CD14-positive monocyte (primary cell): ENCODE results near the gene PRF1. TPM values are rescaled to one million over a fixed set of nuclear protein-coding genes. Genes with fewer than 3 reads are reported as not detected.

ENCODE experiments used
- DNase-seq, 3 donors: peaks; one replicate each; pipeline ENCODE4 v3.0.0-alpha.2; 2011 to 2022
- H2AFZ ChIP-seq: 2 replicates; pipeline ENCODE4 v1.6.0; 2012; ENCODE audit warnings: mild to moderate bottlenecking, low read depth, low read length, inconsistent platforms; ENCODE audit not compliant: insufficient read depth, poor library complexity, severe bottlenecking
- H3K27ac ChIP-seq, 2 donors: 1 replicate in 1 of 2; 2 replicates in 1 of 2; pipeline ENCODE4 v1.5.1; 2012 to 2013; ENCODE audit warnings: low read length in 2 of 2, control low read depth in 1 of 2, inconsistent platforms in 1 of 2, low read depth in 1 of 2, mild to moderate bottlenecking in 1 of 2
- H3K27me3 ChIP-seq, 2 donors: one replicate each; pipeline versions ENCODE4 v1.6.0 to v1.6.1; 2011 to 2013; ENCODE audit warnings: low read length in 2 of 2; ENCODE audit not compliant: control insufficient read depth in 2 of 2, insufficient read depth in 2 of 2
- H3K36me3 ChIP-seq, 2 donors: replicated peaks in 1 of 2; 1 replicate in 1 of 2; 2 replicates in 1 of 2; pipeline versions ENCODE4 v1.5.1 to v1.6.1; 2012 to 2013; ENCODE audit warnings: low read length in 2 of 2, control low read depth in 1 of 2, inconsistent platforms in 1 of 2, mild to moderate bottlenecking in 1 of 2; ENCODE audit not compliant: insufficient read depth in 2 of 2, control insufficient read depth in 1 of 2
- H3K4me1 ChIP-seq, 2 donors: 1 replicate in 1 of 2; 2 replicates in 1 of 2; pipeline versions ENCODE4 v1.5.1 to v1.6.1; 2012 to 2013; ENCODE audit warnings: low read length in 2 of 2, control low read depth in 1 of 2, inconsistent platforms in 1 of 2, mild to moderate bottlenecking in 1 of 2, moderate library complexity in 1 of 2; ENCODE audit not compliant: insufficient read depth in 2 of 2, control insufficient read depth in 1 of 2
- H3K4me2 ChIP-seq: replicated peaks from 2 replicates; pipeline ENCODE3; 2012; ENCODE audit warnings: low read length, moderate library complexity, mild to moderate bottlenecking; ENCODE audit not compliant: poor library complexity, severe bottlenecking; ENCODE audit errors: extremely low read depth
- H3K4me3 ChIP-seq, 3 experiments: fragments of 200-600 bp in 1 of 3; sonication (generic) in 1 of 3; replicated peaks in 1 of 3; 1 replicate in 2 of 3; 2 replicates in 1 of 3; pipeline ENCODE4 v1.5.1; 2011 to 2013; ENCODE audit warnings: low read length in 3 of 3, mild to moderate bottlenecking in 3 of 3, control low read depth in 2 of 3, low read depth in 2 of 3, inconsistent platforms in 1 of 3, moderate library complexity in 1 of 3
- H3K79me2 ChIP-seq: 2 replicates; pipeline ENCODE4 v1.6.0; 2012; ENCODE audit warnings: mild to moderate bottlenecking, control low read depth, inconsistent platforms, low read length, moderate library complexity; ENCODE audit not compliant: insufficient read depth
- H3K9ac ChIP-seq: 2 replicates; pipeline ENCODE4 v1.6.0; 2017; ENCODE audit warnings: low read length, mild to moderate bottlenecking; ENCODE audit not compliant: insufficient read depth, poor library complexity, severe bottlenecking
- H3K9me3 ChIP-seq, 2 donors: replicated peaks in 1 of 2; 1 replicate in 1 of 2; 2 replicates in 1 of 2; pipeline versions ENCODE4 v1.5.1 to v1.6.1; 2012 to 2013; ENCODE audit warnings: low read length in 2 of 2, control low read depth in 1 of 2; ENCODE audit not compliant: control insufficient read depth in 1 of 2, insufficient read depth in 1 of 2
- H4K20me1 ChIP-seq: 2 replicates; pipeline ENCODE4 v1.6.0; 2012; ENCODE audit warnings: mild to moderate bottlenecking, low read length, control low read depth, moderate library complexity; ENCODE audit not compliant: insufficient read depth
- H3K27ac Mint-ChIP-seq, 7 donors: one replicate each; pipeline ENCODE4 v1.8.0; 2020; ENCODE audit warnings: mild to moderate bottlenecking in 7 of 7, mixed read lengths in 7 of 7, moderate library complexity in 6 of 7, inconsistent platforms in 2 of 7
- H3K27me3 Mint-ChIP-seq, 3 donors: one replicate each; pipeline ENCODE4 v1.8.0; 2021 to 2022; ENCODE audit warnings: low read depth in 3 of 3, mild to moderate bottlenecking in 3 of 3, mixed read lengths in 3 of 3, moderate library complexity in 3 of 3, inconsistent platforms in 1 of 3
- H3K36me3 Mint-ChIP-seq, 2 donors: one replicate each; pipeline ENCODE4 v1.8.0; 2020; ENCODE audit warnings: mixed read lengths in 2 of 2, inconsistent platforms in 1 of 2, mild to moderate bottlenecking in 1 of 2
- H3K4me1 Mint-ChIP-seq: one replicate; pipeline ENCODE4 v1.8.0; 2020; ENCODE audit warnings: mild to moderate bottlenecking, mixed read lengths
- H3K4me3 Mint-ChIP-seq, 2 donors: one replicate each; pipeline ENCODE4 v1.8.0; 2020; ENCODE audit warnings: mild to moderate bottlenecking in 2 of 2, mixed read lengths in 2 of 2, moderate library complexity in 1 of 2
- H3K9me3 Mint-ChIP-seq, 7 donors: one replicate each; pipeline ENCODE4 v1.8.0; 2020 to 2022; ENCODE audit warnings: mixed read lengths in 7 of 7, mild to moderate bottlenecking in 6 of 7, moderate library complexity in 6 of 7, inconsistent platforms in 2 of 7
- CTCF ChIP-seq: fragments of 200-600 bp; IDR thresholded peaks from one replicate; pipeline ENCODE4 v1.8.0; 2022; ENCODE audit warnings: antibody characterized with exemption, mild to moderate bottlenecking
- WGBS: methylation state at CpG from one replicate; pipeline ENCODE4 v1.1.5; 2013; ENCODE audit warnings: missing lambda C conversion rate; ENCODE audit not compliant: insufficient coverage; 5-methylcytosine and 5-hydroxymethylcytosine counted together
- intact Hi-C, 2 donors: fragments of 100-400 bp; cut with micrococcal nuclease; formaldehyde crosslinking; loops; one replicate each; pipeline versions ENCODE4 v1.15.0 to v1.15.1; 2023
- polyA plus RNA-seq, 3 donors: library from polyadenylated mRNA; depleted of rRNA in 1 of 3; unstranded in 2 of 3; stranded (reverse) in 1 of 3; fragments of 300-500 nt in 2 of 3; fragments of >200 nt in 1 of 3; fragmentation: Illumina TruSeq in 2 of 3; gene quantifications; 1 replicate in 2 of 3; 2 replicates in 1 of 3; pipeline ENCODE4 v1.2.3, GENCODE V29; 2012 to 2021

The PRF1 gene
- polyA plus RNA-seq, 3 donors = 0.09 to 2.7 (median 2.4) TPM

GRCh38 chr10:70599319-70599718 is 3.2 kb downstream of the PRF1 start:
- Histone ChIP-seq H3K27me3 (no peaks in the 10 kb centered on the region), H3K4me2 (no peak overlapping the region), H3K9me3 (no peaks in the 10 kb centered on the region), H3K79me2 (no peaks in the 10 kb centered on the region), H2AFZ (no peak overlapping the region), H3K4me3 (no peak overlapping the region), H4K20me1 (no peaks in the 10 kb centered on the region), H3K36me3 (no peaks in the 10 kb centered on the region), H3K4me1 (no peaks in the 10 kb centered on the region), H3K27ac (no peak overlapping the region), H3K9ac (no peak overlapping the region)
- Mint-ChIP-seq H3K4me1 (peaks cover 3% of the 10 kb centered on the region), H3K27ac (no peak overlapping the region), H3K4me3 (no peak overlapping the region), H3K27me3 (peaks cover 0 to 4% (median 2%) of the 10 kb centered on the region in 3 donors), H3K9me3 (no peaks in the 10 kb centered on the region), H3K36me3 (no peaks in the 10 kb centered on the region)
- no peak for TF ChIP-seq CTCF
- WGBS = 100% methylated on average over 4 of the region's 8 CpGs
- intact Hi-C loops = no loop called here
- DNase-seq = no peak

GRCh38 chr10:70598857-70599295 is 3.7 kb downstream of the PRF1 start:
- 95% methylated on average over 11 of the region's 16 CpGs for WGBS
- Histone ChIP-seq H3K36me3 (no peaks in the 10 kb centered on the region), H3K79me2 (no peaks in the 10 kb centered on the region), H4K20me1 (no peaks in the 10 kb centered on the region), H3K4me3 (no peak overlapping the region), H3K9ac (no peak overlapping the region), H2AFZ (no peak overlapping the region), H3K27me3 (no peaks in the 10 kb centered on the region), H3K9me3 (no peaks in the 10 kb centered on the region), H3K4me2 (no peak overlapping the region), H3K27ac (no peak overlapping the region), H3K4me1 (no peaks in the 10 kb centered on the region)
- no peak overlapping the region for H3K27ac Mint-ChIP-seq
- H3K4me3 Mint-ChIP-seq = no peak overlapping the region
- no peak for TF ChIP-seq CTCF
- H3K4me1 Mint-ChIP-seq = peaks cover 3% of the 10 kb centered on the region
- peaks cover 0 to 4% (median 2%) of the 10 kb centered on the region in 3 donors for H3K27me3 Mint-ChIP-seq
- no peaks in the 10 kb centered on the region for H3K36me3 Mint-ChIP-seq
- DNase-seq = no peak
- H3K9me3 Mint-ChIP-seq = no peaks in the 10 kb centered on the region
- intact Hi-C loops = no loop called here
